Thyroid gland (tissue), 4 donors: ENCODE measurements around the gene MPG.

Experiments
- CTCF ChIP-seq, 6 experiments: fragments of 200-600 bp in 3 of 6; fragments of 450-650 bp in 3 of 6; sonication (generic) in 3 of 6; IDR thresholded peaks; one replicate each; pipeline ENCODE4 v1.5.1; 2016 to 2019; ENCODE audit warnings: antibody characterized with exemption in 6 of 6, mild to moderate bottlenecking in 2 of 6, inconsistent platforms in 1 of 6, moderate library complexity in 1 of 6
- POLR2A ChIP-seq, 2 donors: fragments of 450-650 bp; IDR thresholded peaks; one replicate each; pipeline ENCODE4 v1.6.1; 2017; ENCODE audit warnings: antibody characterized with exemption in 2 of 2, mild to moderate bottlenecking in 2 of 2, moderate library complexity in 1 of 2

- no peak for TF ChIP-seq POLR2A (IDR thresholded peaks at IDR 0.05)
- no peak for TF ChIP-seq CTCF (IDR thresholded peaks at IDR 0.05)
These were observed 41.3 kb downstream of the MPG start for GRCh38 chr16:119295-119694.
